ENCODE data around the gene ADNP. TPM values are rescaled to one million over a fixed set of nuclear protein-coding genes. Genes with fewer than 3 reads are reported as not detected.

ADNP gene
- polyA plus RNA-seq, 1 donor from 2014 or later, result 78.5 TPM

GRCh38 chr20:50874758-50875665 lies 56.2 kb downstream of the ADNP start:
- TF ChIP-seq REST (IDR thresholded peaks at IDR 0.05; ENCODE audit: borderline replicate concordance), result no peak
- TF ChIP-seq POLR2AphosphoS5 (IDR thresholded peaks at IDR 0.05), result no peak
- TF ChIP-seq SMC3 (conservative IDR thresholded peaks at IDR 0.05; ENCODE audit: poor library complexity), result no peak
- no peak for TF ChIP-seq MXI1 (conservative IDR thresholded peaks at IDR 0.05; ENCODE audit: poor library complexity, severe bottlenecking)
- TF ChIP-seq, protein P1, sequence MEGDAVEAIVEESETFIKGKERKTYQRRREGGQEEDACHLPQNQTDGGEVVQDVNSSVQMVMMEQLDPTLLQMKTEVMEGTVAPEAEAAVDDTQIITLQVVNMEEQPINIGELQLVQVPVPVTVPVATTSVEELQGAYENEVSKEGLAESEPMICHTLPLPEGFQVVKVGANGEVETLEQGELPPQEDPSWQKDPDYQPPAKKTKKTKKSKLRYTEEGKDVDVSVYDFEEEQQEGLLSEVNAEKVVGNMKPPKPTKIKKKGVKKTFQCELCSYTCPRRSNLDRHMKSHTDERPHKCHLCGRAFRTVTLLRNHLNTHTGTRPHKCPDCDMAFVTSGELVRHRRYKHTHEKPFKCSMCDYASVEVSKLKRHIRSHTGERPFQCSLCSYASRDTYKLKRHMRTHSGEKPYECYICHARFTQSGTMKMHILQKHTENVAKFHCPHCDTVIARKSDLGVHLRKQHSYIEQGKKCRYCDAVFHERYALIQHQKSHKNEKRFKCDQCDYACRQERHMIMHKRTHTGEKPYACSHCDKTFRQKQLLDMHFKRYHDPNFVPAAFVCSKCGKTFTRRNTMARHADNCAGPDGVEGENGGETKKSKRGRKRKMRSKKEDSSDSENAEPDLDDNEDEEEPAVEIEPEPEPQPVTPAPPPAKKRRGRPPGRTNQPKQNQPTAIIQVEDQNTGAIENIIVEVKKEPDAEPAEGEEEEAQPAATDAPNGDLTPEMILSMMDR (IDR thresholded peaks at IDR 0.05; ENCODE audit: poor library complexity, severe bottlenecking), result no peak
- no peak for TF ChIP-seq EZH2 (IDR thresholded peaks at IDR 0.05; ENCODE audit: borderline replicate concordance, insufficient read depth, low read length, poor library complexity, severe bottlenecking)
- no peak for TF ChIP-seq RAD21 (conservative IDR thresholded peaks at IDR 0.05)
- TF ChIP-seq TAF1 (IDR thresholded peaks at IDR 0.05; ENCODE audit: low read depth), result no peak
- no peak for TF ChIP-seq EP300 (conservative IDR thresholded peaks at IDR 0.05; ENCODE audit: poor library complexity, severe bottlenecking)
- Histone ChIP-seq H3K9me2 (ENCODE audit: insufficient read depth, low read length) (no peaks in the 10 kb centered on the region), H3K9ac (ENCODE audit: low read length) (no peak overlapping the region), H3K9me3 (ENCODE audit: low read length) (no peaks in the 10 kb centered on the region), H3K79me2 (replicated peaks; ENCODE audit: insufficient read depth, low read length) (no peaks in the 10 kb centered on the region), H3K4me3 (ENCODE audit: low read length) (no peak overlapping the region), H3K36me3 (ENCODE audit: insufficient read depth, low read length) (no peaks in the 10 kb centered on the region), H3K27me3 (ENCODE audit: insufficient read depth, low read depth, low read length) (no peaks in the 10 kb centered on the region), H3F3A (ENCODE audit: insufficient read depth, low read length, poor library complexity, severe bottlenecking) (no peaks in the 10 kb centered on the region), H3K4me2 (ENCODE audit: low read length) (no peak overlapping the region), H2AFZ (ENCODE audit: low read depth, low read length) (no peak overlapping the region), H4K20me1 (ENCODE audit: insufficient read depth) (no peaks in the 10 kb centered on the region), H3K27ac (ENCODE audit: low read length) (no peak overlapping the region)

DNA sequence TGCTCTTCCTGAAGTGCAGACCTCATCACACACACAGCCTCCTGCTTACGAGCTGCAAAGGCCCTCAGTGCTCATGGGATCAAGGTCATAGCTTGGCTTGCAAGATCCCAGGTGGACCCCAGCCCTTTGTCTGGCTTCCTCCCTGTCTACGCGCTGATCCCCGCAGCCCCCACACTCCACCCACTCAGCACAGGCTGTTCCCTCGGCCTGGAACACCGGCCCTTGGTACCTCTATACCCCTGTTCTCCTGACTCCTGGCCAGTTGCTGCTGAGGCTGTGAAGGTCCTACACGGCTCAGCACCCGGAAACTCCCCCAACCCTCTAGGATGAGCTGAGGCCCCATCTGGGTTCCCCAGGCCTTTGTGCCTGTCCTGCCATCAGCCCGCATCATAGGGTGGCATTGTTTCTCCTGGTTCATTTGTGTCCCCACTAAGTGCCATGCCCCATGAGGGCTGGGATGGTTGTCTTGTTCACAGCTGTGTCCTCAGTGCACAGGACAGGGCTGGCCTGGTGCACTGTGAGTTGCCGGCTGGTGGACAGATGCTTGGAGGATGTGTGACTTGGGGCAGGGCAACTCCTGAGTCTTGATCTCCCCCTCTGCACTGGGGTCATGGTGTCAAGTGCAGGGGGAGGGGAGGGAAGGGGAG lies 57.0 kb downstream of the ADNP start:
- no peaks in the 10 kb centered on the region for H3K79me2 ChIP-seq (replicated peaks; ENCODE audit: insufficient read depth, low read length)
- H3K4me3 ChIP-seq (ENCODE audit: low read length), result no peak overlapping the region
- H3K27ac ChIP-seq (ENCODE audit: low read length), result no peak overlapping the region
- no peaks in the 10 kb centered on the region for H3K9me3 ChIP-seq (ENCODE audit: low read length)
- no peaks in the 10 kb centered on the region for H3K27me3 ChIP-seq (ENCODE audit: insufficient read depth, low read depth, low read length)
- no peak for TF ChIP-seq TAF1 (IDR thresholded peaks at IDR 0.05; ENCODE audit: low read depth)
- TF ChIP-seq REST (IDR thresholded peaks at IDR 0.05; ENCODE audit: borderline replicate concordance), result no peak
- no peak for TF ChIP-seq EP300 (conservative IDR thresholded peaks at IDR 0.05; ENCODE audit: poor library complexity, severe bottlenecking)
- no peak for TF ChIP-seq RAD21 (conservative IDR thresholded peaks at IDR 0.05)
- no peak for TF ChIP-seq POLR2AphosphoS5 (IDR thresholded peaks at IDR 0.05)
- no peak for TF ChIP-seq SMC3 (conservative IDR thresholded peaks at IDR 0.05; ENCODE audit: poor library complexity)
- no peak for TF ChIP-seq MXI1 (conservative IDR thresholded peaks at IDR 0.05; ENCODE audit: poor library complexity, severe bottlenecking)
- no peak for TF ChIP-seq EZH2 (IDR thresholded peaks at IDR 0.05; ENCODE audit: borderline replicate concordance, insufficient read depth, low read length, poor library complexity, severe bottlenecking)
- TF ChIP-seq, protein P1 (IDR thresholded peaks at IDR 0.05; ENCODE audit: poor library complexity, severe bottlenecking), result no peak
- no peaks in the 10 kb centered on the region for H3K36me3 ChIP-seq (ENCODE audit: insufficient read depth, low read length)
- no peaks in the 10 kb centered on the region for H4K20me1 ChIP-seq (ENCODE audit: insufficient read depth)
- H3K9ac ChIP-seq (ENCODE audit: low read length), result no peak overlapping the region
- no peak overlapping the region for H3K4me2 ChIP-seq (ENCODE audit: low read length)
- H2AFZ ChIP-seq (ENCODE audit: low read depth, low read length), result no peak overlapping the region
- no peaks in the 10 kb centered on the region for H3F3A ChIP-seq (ENCODE audit: insufficient read depth, low read length, poor library complexity, severe bottlenecking)
- no peaks in the 10 kb centered on the region for H3K9me2 ChIP-seq (ENCODE audit: insufficient read depth, low read length)

Data from neural cell (in vitro differentiated cells).